RKO (cell line): ENCODE results near the gene GPR4.
"Not testable (repeated sequence)": the region's sequence is repeated elsewhere in the genome, so short reads cannot be mapped to it uniquely, and the experiment has no call there.

ENCODE experiments used
- DNase-seq: peaks from one replicate; pipeline ENCODE4 v3.0.0-alpha.2; 2016; ENCODE audit warnings: low spot score

The GPR4 gene

DNA sequence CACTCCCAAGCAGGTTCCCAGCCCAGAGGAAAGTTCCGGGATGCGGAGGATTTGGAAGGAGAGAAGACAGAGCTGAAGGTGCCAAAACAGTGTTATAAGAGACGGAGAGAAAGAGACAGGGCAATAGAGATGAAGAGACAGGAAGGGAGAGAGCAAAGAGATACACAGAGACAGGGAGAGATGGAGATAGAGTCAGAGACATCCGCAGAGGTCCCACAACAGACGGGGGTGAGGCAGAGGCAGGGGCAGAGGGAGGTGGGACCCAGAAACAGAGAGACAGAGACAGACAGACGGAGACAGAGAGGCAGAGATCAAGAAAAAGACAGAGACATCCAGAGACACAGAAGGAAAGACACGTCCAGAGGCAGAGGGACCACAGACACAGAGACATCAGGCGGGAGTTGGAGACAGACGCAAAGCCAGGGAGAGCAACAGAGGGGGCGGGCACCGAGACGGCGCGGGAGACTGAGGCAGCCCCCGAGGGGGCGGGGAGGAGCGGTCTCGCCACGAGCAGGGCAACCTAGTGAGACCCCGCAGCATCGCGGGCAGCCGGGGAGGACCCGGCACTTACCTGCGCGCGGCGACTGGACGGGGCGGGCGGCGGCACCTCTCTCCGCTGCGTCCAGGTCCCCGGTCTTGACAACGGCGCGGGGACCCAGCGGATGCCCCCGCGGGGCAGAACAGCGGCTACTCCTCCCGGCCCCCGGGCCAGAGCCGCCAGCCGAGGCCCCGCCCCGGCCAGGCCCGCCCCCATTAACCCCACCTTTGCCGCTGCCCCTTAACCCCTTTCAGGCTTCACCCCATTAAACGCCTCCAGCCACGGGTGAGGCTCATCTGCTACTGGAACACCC is at the start of gene GPR4:
GPR4 (minus strand) TSS at position 689 of the 851 bp plus-strand sequence. CDS start 10,346 bp downstream, outside the sequence.
- DNase-seq: no peak

DNA sequence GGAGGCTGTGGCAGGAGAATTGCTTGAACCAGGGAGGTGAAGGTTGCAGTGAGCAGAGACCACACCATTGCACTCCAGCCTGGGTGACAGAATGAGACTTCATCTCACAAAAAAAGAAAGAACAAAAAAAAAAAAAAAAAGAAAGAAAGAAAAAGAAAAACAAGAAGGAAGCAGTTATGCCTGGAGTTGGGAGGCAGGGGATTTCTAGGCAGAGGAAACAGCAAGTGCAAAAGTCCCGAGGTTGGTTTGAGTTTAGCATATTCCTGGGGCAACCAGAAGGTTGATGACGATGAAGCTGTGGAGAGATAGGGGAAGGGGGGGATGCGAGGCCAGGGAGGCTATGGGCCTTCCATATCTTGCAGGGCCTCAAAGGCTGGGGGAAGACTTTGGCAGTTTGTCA is 48.7 kb upstream of the GPR4 start:
- no peak for DNase-seq

DNA sequence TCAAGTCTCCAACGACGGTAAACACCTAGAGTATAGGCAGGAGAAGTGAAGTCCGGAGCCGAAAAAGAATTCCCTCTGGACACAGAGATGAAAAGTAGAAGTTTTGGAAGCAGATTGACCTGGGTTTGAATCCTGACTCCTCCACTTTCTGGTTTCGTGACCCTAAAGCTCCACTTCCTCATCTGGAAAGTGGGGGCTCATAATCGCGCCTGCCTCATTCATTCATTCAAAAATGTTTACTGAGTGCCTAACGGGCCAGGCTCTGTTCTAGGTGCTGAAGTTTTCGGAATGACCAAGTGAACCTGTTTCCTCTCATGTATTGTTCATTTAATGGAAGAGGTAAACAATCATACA is 44.3 kb upstream of the GPR4 start:
- no peak for DNase-seq

DNA sequence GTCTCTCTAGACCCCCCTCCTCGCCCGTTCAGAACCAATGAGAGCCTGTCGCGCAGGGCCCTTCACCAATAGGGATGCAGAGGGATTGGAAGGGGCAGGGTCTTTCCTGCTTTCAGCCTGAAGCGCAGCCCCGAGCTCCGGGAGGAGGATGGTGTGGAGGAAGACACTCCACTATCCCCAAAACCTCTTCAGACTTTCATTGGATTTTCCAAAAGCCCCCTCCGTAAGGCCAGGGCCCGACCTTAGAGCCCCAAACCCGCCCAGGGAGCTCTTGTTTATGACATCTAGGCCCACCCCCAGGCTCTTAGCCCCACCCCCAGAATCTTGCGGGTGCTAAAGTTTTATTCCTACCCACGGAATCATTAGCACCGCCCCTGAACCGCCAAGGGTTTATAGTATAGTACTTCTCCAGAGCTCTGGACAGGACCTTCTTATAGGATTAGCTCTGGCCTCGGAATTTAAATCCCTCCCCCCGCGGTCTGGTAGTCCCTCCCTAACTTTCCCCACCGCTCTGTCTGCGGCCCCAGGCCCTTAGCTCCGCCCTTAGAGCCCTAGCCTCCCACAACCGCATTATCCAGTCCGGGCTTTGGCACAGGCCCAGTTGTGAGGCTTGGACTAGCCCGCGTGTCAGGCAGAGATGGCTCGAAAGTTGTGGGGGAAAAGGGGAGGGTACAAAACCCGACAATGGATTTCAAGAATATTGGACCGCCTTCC is 43.8 kb upstream of the GPR4 start:
- DNase-seq: peak; percentile 39

DNA sequence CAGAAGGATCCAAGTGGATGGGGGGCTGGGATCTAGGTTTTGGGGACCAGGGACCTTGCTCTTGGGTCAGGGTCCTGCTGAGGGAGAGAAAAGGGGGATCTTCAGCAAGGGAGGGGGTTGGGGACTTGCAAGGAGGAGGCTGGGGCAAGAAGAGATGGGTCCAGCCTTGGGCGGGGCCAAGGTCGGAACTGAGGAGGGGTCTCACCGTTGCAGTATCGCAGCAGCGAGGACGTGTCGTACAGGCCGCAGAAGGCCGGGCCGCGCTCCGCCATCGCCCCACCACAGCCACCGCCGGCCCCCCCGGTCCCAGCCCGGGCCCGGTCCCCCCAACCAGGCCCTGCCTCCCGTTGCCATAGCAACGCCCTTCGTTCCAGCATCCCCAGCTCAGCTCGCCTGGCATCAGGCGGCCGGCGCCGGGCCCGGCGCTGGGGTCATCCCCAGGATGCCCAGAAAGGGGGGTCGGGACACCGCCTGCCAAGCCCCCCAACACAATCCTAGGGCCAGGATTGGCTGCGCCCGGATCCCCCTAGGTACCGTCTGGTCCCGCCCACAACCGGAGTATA is 43.1 kb upstream of the GPR4 start:
- DNase-seq: no peak

DNA sequence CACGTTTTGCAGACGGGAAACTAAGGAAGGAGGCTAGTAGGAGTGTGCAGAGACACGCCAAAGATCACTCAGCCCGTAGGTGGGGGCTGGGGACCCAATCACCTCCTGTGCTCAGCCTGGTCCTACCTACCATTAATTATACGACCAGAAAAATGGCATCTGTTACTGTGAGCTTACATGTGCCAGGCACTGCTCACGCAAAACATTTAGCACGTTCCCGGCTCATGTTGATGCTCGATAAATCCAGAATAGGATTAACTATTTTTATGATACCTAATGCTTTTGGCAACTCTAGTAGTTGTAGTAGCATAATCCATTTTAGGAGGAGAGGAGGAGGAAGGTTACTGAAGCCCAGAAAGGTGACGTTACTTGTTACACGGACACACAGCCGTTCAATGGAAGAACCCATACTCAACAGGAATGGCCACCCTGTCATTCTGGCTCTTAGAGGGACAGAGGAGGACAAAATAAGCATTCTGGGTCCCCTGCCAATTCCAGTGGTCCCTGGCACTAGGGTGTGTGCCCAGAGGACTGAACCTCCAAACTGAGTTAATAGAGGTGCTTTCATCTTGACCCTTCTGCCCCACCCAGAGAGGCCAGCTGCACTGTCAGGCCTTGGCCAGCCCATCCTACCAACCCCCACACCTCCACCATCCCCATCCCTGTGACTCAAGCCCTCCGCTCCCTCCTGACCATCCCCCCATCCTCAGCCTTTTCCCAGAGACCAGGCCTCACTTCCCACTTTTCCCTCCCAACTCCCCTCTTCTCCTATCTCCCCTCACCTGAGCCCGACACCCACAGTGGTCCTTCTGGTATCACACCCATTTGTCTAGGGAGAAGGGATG is 42.1 kb upstream of the GPR4 start:
- DNase-seq: no peak

DNA sequence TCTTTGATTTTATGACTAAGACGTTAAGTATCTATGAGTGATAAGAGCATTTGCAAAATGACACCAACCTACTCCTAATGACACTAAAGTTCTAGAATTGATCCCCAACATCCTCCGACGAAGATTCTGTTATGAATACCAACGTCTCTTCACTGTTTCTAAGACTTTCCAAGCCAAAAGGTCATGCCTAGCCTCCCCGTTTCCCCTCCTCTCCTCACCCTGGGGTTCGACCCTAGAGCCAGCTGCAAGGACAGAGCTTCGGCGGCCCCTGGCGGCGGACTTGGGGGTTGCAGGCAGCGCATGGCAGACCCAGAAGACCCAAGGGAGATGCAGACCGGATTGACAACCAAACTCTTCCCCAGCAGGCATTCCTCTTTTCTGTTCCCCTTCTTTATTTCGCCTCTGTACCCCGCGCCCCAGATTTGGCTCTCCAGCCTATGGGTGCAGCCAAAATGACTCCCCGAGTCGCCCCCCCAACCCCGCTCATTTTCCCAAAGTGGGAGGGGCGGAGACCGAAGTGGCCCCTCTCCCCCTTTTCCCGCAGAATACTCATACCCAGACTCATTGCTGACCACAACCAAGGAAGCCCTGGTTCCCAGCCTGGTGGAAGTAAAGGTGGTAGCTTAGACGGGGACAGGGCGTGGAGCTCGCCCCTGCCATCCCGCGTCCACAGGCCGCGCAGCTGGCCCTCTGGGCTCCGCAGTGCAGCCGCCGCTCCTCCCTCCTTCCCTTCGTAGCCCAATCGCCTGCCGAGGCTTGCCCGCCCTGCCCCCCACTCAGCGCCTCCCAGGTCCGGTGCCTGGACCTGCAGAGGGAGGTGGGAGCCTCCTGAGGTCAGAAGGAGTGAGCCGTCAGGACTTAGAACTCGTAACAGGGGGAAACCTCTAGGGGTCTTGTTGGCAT is 41.3 kb upstream of the GPR4 start:
- peak; percentile 78 for DNase-seq

DNA sequence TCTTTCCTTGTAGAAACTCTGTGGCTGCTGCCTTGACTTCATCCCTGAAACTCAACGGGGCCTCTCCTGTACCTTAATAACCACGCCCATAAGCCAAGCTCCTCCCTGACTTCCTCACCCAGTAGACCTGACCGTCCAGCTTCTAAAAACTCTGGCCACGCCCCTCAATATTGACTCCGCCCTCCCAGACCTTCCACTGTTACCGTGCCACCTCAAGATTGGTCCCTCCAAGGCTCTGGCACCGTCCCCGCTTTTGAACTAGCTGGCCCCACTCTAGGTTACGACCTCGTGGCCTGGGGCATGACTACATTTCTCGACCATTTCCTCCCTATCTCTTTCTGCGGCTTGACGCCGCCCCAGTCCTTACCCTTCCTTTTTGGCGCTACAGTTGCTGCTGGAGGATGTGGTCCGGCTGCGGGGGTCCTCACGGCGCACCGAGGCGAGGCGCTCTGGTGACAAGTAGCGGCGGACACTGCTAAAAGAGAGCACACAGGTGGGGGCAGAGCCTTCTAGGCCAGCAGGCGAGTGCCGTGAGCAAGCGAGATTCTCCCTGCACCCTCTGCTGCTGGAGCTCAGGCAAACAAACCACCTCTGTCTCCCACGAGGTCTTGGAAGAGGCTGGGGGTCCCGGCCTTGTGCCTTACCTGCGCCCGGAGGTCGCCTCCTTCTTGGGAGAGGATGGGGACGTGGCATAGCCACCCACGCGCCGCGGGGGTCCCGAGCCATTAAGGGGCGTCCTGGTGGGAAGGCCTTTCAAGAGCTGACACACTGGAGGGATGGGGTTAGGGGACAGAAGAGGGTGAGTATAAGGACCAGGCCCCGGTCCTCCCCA is 39.5 kb upstream of the GPR4 start:
- peak; percentile 93 for DNase-seq

DNA sequence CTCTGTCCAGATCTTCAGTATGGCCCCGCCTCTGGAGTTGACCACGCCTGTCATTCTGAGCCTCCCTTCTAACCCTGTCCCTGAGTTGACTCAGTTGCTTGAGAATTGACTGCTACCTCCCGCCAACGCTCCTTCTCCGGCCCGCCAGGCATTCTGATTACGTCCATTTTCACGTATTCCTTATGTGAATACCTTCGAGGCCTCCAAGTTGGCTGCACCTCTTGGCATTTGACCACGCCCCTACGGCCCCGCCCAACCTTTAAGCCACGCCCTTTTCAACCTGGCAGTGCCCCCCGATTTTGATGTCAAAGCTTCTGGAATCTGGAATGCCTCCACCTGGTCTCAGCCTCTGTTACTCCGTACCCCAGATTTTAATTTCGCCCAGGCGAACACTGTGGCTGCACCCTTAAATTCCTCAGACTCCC is 38.8 kb upstream of the GPR4 start:
- no peak for DNase-seq

DNA sequence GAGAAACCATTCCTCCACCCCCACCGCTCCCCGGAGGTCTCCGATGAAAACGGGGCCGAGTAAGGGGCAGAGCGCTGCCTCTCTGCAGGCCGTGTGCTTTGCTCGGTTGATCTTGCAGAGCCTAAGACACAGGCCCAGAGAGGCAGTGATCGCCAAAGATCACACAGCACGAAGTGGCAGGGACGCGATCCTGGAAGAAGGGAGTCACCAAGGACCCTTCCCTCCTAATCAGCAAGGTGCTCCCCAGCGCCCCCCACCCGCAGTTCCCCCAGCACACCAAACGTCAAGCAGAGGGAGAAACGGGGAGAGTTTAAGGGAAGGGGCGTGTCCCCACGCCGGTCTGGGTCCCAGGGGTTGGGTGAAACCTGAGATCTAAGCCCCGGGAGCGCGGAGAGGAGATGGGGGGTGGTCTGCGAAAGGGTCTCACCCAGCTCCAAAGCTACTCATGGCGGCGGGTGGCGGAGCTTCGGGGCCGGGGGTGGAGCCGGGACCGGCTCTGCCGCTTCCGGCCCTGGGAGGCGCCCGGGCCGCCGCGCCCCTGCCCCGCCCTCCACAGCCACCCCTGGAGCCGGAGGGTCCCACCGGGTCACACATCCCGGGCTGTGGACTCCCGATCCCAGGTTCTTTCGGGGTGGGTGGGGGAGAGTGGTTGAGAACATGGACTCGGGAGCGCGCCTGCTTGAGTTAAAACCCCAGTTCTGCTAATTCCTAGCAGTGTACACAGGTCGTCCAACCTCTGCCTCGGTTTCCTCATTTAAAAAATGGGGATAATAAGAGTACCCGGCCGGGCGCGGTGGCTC is 37.1 kb upstream of the GPR4 start, which contains the start of gene EML2:
EML2 (minus strand) TSS at position 468 of the 800 bp plus-strand sequence; CDS start at position 447, 21 bp downstream.
- DNase-seq: no peak

DNA sequence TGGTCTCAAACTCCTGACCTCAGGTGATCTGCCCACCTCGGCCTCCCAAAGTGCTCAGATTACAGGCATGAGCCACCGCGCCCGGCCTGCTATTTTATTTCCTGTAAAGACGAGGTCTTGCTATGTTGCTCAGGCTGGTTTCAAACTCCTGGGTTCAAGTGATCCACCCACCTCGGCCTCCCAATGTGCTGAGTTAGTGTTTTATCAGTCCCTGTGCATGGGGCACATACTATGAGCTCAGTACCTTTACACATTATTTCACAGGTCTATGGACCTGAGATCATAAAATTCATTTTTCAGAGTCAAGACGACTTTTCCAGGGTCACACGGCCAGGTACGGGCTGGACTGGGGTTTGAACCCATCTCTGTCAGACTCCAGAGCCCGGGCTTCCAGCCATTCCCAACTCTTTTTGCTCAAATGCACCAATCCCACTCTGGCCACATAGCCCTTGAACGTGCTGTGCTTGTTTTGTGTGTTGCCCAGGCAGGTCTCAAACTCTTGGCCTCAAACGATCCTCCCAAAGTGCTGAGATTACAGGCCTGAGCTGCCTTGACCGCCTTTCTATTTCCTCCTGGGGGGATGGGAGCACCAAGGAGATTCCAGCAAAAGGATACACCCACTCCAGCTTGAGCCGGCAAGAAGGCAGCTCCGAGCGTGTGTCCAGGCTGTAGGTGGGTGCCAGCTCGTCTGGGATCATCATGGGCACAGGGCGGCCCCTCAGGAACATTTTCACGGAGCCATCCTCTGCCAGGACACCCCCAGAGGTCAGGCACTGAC is 36.1 kb upstream of the GPR4 start:
- no peak for DNase-seq

DNA sequence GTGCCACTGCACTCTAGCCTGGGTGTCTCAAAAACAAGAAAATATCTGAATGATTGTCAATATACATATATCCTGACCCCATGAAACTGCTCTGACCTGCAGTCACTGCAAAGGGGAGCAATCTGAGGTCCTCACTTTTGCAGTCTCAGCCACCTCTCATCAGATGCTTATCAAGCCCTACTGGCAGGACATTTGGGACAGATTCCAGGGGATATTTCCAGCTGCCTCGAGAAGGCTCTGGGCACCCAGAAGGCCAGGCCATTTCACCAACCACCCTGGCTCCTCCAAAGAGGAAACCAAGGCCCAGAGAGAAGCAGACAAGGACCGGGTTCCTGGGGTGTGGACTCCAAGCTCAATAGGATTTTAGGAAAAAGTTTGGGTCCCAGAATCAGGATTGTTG is 34.9 kb upstream of the GPR4 start:
- no peak for DNase-seq

DNA sequence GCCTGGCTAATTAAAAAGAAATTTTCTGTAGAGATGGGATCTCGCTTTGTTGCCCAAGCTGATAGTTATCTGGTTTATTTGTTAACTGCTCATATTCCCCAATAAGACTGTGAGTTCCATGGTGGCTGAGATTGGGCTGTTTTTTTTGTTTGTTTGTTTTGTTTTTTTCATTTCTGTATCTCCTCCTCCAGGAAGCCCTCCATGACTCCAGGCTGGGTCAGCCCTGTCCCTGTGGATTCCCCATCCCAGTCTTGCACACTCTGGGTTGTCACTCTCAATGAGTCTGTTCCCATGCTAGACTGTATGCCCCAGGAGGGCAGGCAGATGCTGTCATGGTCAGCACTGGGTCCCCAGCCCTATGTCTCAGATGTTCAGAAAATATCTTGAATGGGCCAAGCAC is 34.3 kb upstream of the GPR4 start:
- no peak for DNase-seq

DNA sequence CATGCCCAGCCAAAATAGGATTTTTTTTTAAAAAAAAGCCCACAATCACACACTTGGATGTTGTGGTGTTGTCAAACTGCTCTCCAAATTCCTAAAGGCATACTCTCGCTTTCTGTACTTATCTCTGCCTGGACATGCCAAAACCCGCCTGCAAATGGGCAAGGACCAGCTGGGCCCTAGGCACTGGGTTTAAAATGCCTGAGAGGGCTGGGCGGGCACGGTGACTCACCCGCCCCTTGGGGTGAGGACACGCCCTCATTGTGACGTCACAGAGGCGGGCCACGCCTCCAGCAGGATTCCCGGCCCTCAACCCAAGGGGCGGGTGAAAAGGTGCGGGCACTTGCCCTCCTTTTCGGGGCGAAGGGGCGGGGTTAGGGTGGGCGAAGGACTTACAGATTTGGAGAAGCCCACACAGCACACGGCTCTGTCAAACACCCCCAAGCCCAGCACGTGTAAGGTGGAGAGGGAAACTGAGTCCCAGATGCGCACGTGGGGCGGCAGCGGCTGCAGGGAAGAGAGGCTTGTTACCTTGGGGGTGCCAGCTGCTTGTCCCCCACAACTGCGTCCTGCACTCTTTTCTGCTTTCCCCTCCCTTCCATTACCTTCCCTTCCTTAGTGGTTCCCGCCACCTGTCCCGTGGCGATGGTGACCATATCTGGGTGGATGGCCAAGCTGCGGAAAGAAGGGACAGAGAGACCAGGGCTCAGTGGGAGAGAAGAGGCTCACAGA is 30.6 kb upstream of the GPR4 start:
- peak; percentile 77 for DNase-seq

DNA sequence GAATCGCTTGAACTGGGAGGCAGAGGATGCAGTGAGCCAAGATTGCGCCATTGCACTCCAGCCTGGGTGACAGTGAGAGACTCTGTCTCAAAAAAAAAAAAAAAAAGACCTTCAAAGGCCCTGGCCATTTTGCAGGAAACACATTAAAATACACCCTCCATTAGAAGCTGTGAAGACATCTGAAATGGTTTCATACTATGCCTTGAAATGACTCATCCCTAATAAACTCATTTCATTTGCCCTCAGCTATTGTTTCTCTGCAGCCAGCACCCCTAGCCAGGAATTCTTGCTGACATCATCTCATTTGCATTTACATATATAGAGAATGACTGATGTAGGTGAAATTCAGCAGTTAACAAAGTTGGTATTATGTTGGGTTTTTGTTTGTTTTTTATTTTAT is 28.5 kb upstream of the GPR4 start:
- peak; percentile 85 for DNase-seq

DNA sequence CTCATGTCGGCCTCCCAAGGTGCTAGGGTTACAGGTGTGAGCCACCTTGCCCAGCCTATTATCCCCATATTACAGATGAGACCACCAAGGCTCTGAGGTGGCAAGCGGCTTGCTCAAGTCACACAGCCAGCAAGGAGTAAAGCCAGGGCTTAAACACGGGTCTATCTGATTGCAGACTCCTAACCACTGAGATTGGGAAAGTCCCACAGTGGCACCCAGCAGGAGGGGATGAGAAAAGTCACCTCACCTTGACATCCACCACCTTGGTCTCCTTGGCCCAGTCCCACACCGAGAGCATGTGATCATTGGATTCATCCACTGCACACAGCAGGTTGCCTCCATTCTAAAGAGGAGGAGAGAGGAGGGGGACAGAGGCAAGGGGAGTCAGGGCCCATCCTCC is 27.7 kb upstream of the GPR4 start:
- no peak for DNase-seq

DNA sequence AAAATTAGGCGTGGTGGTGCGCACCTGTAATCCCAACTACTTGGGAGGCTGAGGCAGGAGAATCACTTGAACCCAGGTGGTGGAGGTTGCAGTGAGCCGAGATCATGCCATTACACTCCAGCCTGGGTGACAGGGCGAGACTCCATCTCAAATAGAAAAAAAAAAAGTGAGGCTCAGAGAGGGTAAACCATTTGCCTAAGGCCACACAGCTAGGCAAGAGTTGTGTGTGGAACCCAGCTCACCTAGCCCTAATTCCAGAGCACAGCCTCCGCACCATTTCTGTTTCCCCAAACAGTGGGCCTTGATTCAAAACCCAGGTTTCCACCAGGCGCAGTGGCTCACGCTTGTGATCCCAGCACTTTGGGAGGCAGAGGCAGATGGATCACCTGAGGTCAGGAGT is 26.2 kb upstream of the GPR4 start:
- not testable (repeated sequence) for DNase-seq

DNA sequence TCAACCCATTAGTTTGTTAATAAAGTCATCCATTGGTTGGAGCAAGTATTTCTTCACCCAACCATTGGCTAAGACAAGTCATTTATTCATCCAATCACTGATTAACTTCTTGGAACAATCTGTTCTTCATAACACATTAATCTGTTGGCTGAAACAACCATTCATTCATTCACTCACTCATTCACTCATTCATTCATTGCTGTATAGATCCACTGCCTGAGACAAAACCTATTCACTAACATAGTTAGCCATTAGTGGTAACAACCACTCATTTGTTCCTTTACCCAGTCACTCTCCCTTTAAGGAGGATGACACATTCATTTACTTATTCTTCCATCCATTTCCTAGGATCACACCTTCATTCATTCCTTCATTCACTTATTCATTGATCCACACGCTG is 22.0 kb upstream of the GPR4 start:
- DNase-seq: no peak
